Panc1 (cell line): ENCODE results near the gene DIP2C.

Experiments used
- CTCF ChIP-seq: fragments of 450-650 bp; IDR thresholded peaks from 2 replicates; pipeline ENCODE4 v1.5.1; 2017; ENCODE audit warnings: mild to moderate bottlenecking
- POLR2AphosphoS5 ChIP-seq: IDR thresholded peaks from 2 replicates; pipeline ENCODE4 v1.6.1; 2012; ENCODE audit warnings: mild to moderate bottlenecking, low read depth, low read length, moderate library complexity
- REST ChIP-seq, 2 experiments: IDR thresholded peaks; 2 replicates each; pipeline ENCODE4 v1.6.1; 2011 to 2012; ENCODE audit warnings: low read depth in 2 of 2, control low read depth in 1 of 2, low read length in 1 of 2, mild to moderate bottlenecking in 1 of 2, moderate library complexity in 1 of 2; ENCODE audit not compliant: insufficient read depth in 1 of 2
- SIN3A ChIP-seq: IDR thresholded peaks from 2 replicates; pipeline ENCODE4 v1.6.1; 2012; ENCODE audit warnings: low read depth, mild to moderate bottlenecking, low read length, moderate library complexity, borderline replicate concordance; ENCODE audit not compliant: insufficient read depth
- TCF7L2 ChIP-seq: IDR thresholded peaks from 2 replicates; pipeline ENCODE4 v1.6.1; 2011; ENCODE audit warnings: mild to moderate bottlenecking, low read depth, low read length, inconsistent platforms

GRCh38 chr10:607545-608185 lies 81.8 kb downstream of the DIP2C start:
- TF ChIP-seq CTCF (no peak), REST (IDR thresholded peaks at IDR 0.05; ENCODE audit: insufficient read depth in 1 of 2, low read depth in 2 of 2, low read length in 1 of 2) (no peak), POLR2AphosphoS5 (no peak), TCF7L2 (no peak), SIN3A (no peak)
